LNCaP clone FGC (cell line): Measurements from ENCODE around the gene EOGT.

ENCODE experiments used
- DNase-seq: peaks from one replicate; pipeline ENCODE4 v3.0.0-alpha.2; 2011; ENCODE audit warnings: low read depth
- H3K4me3 ChIP-seq: 2 replicates; pipeline ENCODE4 v1.5.1; 2011; ENCODE audit warnings: mild to moderate bottlenecking, low read depth, low read length, control low read depth
- CTCF ChIP-seq: IDR thresholded peaks from 2 replicates; pipeline ENCODE4 v1.5.1; 2012; ENCODE audit warnings: mild to moderate bottlenecking; ENCODE audit not compliant: control insufficient read depth, insufficient read depth; ENCODE audit errors: extremely low read depth

Gene EOGT

GRCh38 chr3:68986496-68987208, 26.8 kb downstream of the EOGT start:
- H3K4me3 ChIP-seq = no peak overlapping the region
- no peak for DNase-seq
- TF ChIP-seq CTCF = no peak

GRCh38 chr3:68985146-68985790, 28.2 kb downstream of the EOGT start:
- no peak overlapping the region for H3K4me3 ChIP-seq
- no peak for TF ChIP-seq CTCF
- no peak for DNase-seq

- no peak for DNase-seq
- H3K4me3 ChIP-seq = no peak overlapping the region
- no peak for TF ChIP-seq CTCF
These were observed 29.4 kb downstream of the EOGT start for GRCh38 chr3:68984011-68984530.

GRCh38 chr3:68977486-68978167, 35.9 kb downstream of the EOGT start:
- DNase-seq = no peak
- no peak for TF ChIP-seq CTCF
- H3K4me3 ChIP-seq = no peak overlapping the region

- no peak for DNase-seq
- no peak for TF ChIP-seq CTCF
- no peak overlapping the region for H3K4me3 ChIP-seq
These were observed 38.8 kb downstream of the EOGT start for GRCh38 chr3:68974711-68975110.

GRCh38 chr3:68973639-68974038, 39.8 kb downstream of the EOGT start:
- DNase-seq = no peak
- no peak overlapping the region for H3K4me3 ChIP-seq
- no peak for TF ChIP-seq CTCF
